ENCODE measurements around the gene PCDHB15.

PCDHB15 gene

GRCh38 chr5:141250576-141250975, 5.4 kb downstream of the PCDHB15 start:
- no peak for DNase-seq

GRCh38 chr5:141258464-141258863, 13.3 kb downstream of the PCDHB15 start:
- no peak for DNase-seq

- no peak for DNase-seq
These were observed 13.8 kb downstream of the PCDHB15 start for GRCh38 chr5:141258948-141259347.

- no peak for DNase-seq
These were observed 15.5 kb downstream of the PCDHB15 start for GRCh38 chr5:141260458-141261237.

GRCh38 chr5:141261238-141261546, 16.0 kb downstream of the PCDHB15 start:
- no peak for DNase-seq

DNA sequence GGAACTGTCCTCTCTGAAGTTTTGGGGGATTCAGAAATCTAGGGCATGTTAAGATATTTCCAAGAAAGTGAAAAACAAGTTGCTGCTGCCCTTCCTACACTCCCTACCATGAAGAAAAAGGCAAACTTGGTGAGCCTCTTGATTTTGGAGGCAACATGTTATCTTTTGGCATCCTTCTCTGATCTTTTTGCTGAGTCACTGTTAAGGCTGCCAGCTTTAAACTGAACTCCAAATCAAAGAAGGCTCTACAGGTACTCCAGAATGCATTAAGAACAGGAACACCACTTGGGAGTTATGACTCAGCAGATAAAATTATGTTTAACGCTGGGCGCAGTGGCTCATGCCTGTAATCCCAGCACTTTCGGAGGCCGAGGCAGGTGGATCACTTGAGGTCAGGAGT, 24.0 kb downstream of the PCDHB15 start:
- no peak for DNase-seq

DNA sequence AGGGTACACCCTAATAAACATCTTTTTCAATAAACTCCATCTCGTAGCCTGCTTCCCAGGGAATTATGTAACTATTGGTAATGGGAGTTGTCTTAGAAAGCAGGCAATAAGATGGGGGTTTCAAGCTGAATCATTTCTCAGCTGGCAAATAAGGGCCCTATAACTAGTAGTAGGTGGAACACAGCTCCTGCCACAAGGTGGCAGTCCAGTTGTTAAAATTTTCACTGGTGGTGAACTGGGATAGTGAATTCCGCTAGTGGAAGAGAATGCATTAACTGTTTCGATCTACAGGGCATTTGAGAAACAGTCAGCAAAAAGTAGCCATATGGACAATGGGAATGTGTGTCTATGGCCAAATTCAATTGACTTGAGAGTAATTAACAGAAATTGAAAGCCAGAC, 27.7 kb downstream of the PCDHB15 start:
- DNase-seq = no peak

- no peak for DNase-seq
These were observed 53.2 kb downstream of the PCDHB15 start for GRCh38 chr5:141298376-141298775.

All from activated CD4-positive, alpha-beta T cell treated with anti-CD3 and anti-CD28 coated beads, Interleukin-2, amount 50 U/mL, for 4 hours (primary cell).